ENCODE results near the gene NUMBL.
A peak's percentile ranks its signal among the peaks of the same experiment; 100 is the strongest.
"Not testable (repeated sequence)": the region's sequence is repeated elsewhere in the genome, so short reads cannot be mapped to it uniquely, and the experiment has no call there.

The NUMBL gene

GRCh38 chr19:40690050-40690692 lies at the start of gene NUMBL:
NUMBL (minus strand) TSS chr19:40690651; CDS start chr19:40690483, 168 bp downstream.
- DNase-seq: no peak

- DNase-seq: no peak
Observed at GRCh38 chr19:40739030-40739839, 48.8 kb upstream of the NUMBL start.

GRCh38 chr19:40737102-40737644 lies 46.7 kb upstream of the NUMBL start:
- DNase-seq: no peak

- DNase-seq: no peak
Observed at GRCh38 chr19:40736661-40737060, 46.2 kb upstream of the NUMBL start.

GRCh38 chr19:40735013-40735771 lies 44.7 kb upstream of the NUMBL start:
- DNase-seq: no peak

- DNase-seq: no peak
Observed at GRCh38 chr19:40733149-40733548, 42.7 kb upstream of the NUMBL start.

- DNase-seq: not testable (repeated sequence)
Observed at GRCh38 chr19:40732304-40732703, 41.9 kb upstream of the NUMBL start.

GRCh38 chr19:40730065-40730464 lies 39.6 kb upstream of the NUMBL start:
- not testable (repeated sequence) for DNase-seq

- DNase-seq: no peak
Observed at GRCh38 chr19:40726279-40726678, 35.8 kb upstream of the NUMBL start.

GRCh38 chr19:40724855-40725254 lies 34.4 kb upstream of the NUMBL start:
- DNase-seq: no peak

GRCh38 chr19:40724315-40724714 lies 33.9 kb upstream of the NUMBL start:
- DNase-seq: no peak

- DNase-seq: no peak
Observed at GRCh38 chr19:40723661-40724254, 33.3 kb upstream of the NUMBL start.

- DNase-seq: no peak
Observed at GRCh38 chr19:40721936-40722661, 31.6 kb upstream of the NUMBL start.

- DNase-seq: no peak
Observed at GRCh38 chr19:40721140-40721486, 30.7 kb upstream of the NUMBL start.

- DNase-seq: no peak
Observed at GRCh38 chr19:40719414-40719894, 29.0 kb upstream of the NUMBL start.

GRCh38 chr19:40718774-40719391 lies 28.4 kb upstream of the NUMBL start:
- DNase-seq: no peak

- DNase-seq: no peak
Observed at GRCh38 chr19:40717880-40718773, 27.7 kb upstream of the NUMBL start.

- no peak for DNase-seq
Observed at GRCh38 chr19:40717325-40717879, 27.0 kb upstream of the NUMBL start.

- DNase-seq: peak; percentile 98 to 99
Observed at GRCh38 chr19:40716482-40717324, 26.3 kb upstream of the NUMBL start, which contains the start of the genes COQ8B and ITPKC. COQ8B (minus strand) TSS chr19:40716886; CDS start chr19:40714632, 2,254 bp downstream. ITPKC (plus strand) TSS chr19:40717112; CDS start chr19:40717136, 24 bp downstream.

Data from NCI-H1930 (cell line).